T-helper 1 cell treated with Interleukin-12 subunit alpha and Interleukin-12 subunit beta and Interleukin-4 antibody, amounts not matched to agents 30 ng/mL and 1 ng/mL, for 36 hours (primary cell): ENCODE data around the gene PIM1. TPM values are rescaled to one million over a fixed set of nuclear protein-coding genes. Genes with fewer than 3 reads are reported as not detected.
"Not testable (repeated sequence)": the region's sequence is repeated elsewhere in the genome, so short reads cannot be mapped to it uniquely, and the experiment has no call there.

Source experiments
- intact Hi-C: fragments of 100-400 bp; cut with micrococcal nuclease; formaldehyde crosslinking; loops from one replicate; pipeline ENCODE4 v1.15.1; 2024
- total RNA-seq: library from RNA; stranded (reverse); gene quantifications from 2 replicates; pipeline ENCODE4 v1.2.3, GENCODE V29; 2022

PIM1 gene
- total RNA-seq, 1 donor from 2014 or later: 635 TPM

- intact Hi-C loops: not testable (repeated sequence)
Observed at GRCh38 chr6:37185949-37186720, 16.2 kb downstream of the PIM1 start.

GRCh38 chr6:37187321-37188022, 17.5 kb downstream of the PIM1 start:
- intact Hi-C loops: no loop called here

- intact Hi-C loops: no loop called here
Observed at GRCh38 chr6:37188962-37189510, 19.1 kb downstream of the PIM1 start.

- intact Hi-C loops: no loop called here
Observed at GRCh38 chr6:37190159-37190535, 20.2 kb downstream of the PIM1 start.

- intact Hi-C loops: no loop called here
Observed at GRCh38 chr6:37192666-37193065, 22.7 kb downstream of the PIM1 start.

- intact Hi-C loops: loop anchor here (2.0 kb wide), 1 partner anchor 14 kb away; no protein-coding TSS in a partner anchor
Observed at GRCh38 chr6:37194886-37195285, 24.9 kb downstream of the PIM1 start.

GRCh38 chr6:37196451-37196850, 26.5 kb downstream of the PIM1 start:
- intact Hi-C loops: not testable (repeated sequence)

- intact Hi-C loops: no loop called here
Observed at GRCh38 chr6:37200085-37200484, 30.1 kb downstream of the PIM1 start.

GRCh38 chr6:37201726-37202125, 31.8 kb downstream of the PIM1 start:
- intact Hi-C loops: no loop called here

GRCh38 chr6:37202788-37203491, 33.0 kb downstream of the PIM1 start:
- intact Hi-C loops: no loop called here

GRCh38 chr6:37204014-37204751, 34.2 kb downstream of the PIM1 start:
- intact Hi-C loops: no loop called here

GRCh38 chr6:37205175-37205996, 35.4 kb downstream of the PIM1 start:
- intact Hi-C loops: no loop called here

- intact Hi-C loops: no loop called here
Observed at GRCh38 chr6:37205997-37206340, 36.0 kb downstream of the PIM1 start.

- intact Hi-C loops: no loop called here
Observed at GRCh38 chr6:37206622-37207021, 36.7 kb downstream of the PIM1 start.

GRCh38 chr6:37207903-37208456, 38.0 kb downstream of the PIM1 start:
- intact Hi-C loops: loop anchor here (1.0 to 2.0 kb wide), 5 partner anchors 13 to 296 kb away; no protein-coding TSS in a partner anchor

- intact Hi-C loops: loop anchor here (1.0 to 2.0 kb wide), 5 partner anchors 14 to 296 kb away; no protein-coding TSS in a partner anchor
Observed at GRCh38 chr6:37208793-37209192, 38.8 kb downstream of the PIM1 start.

GRCh38 chr6:37209461-37210205, 39.7 kb downstream of the PIM1 start:
- intact Hi-C loops: loop anchor here (1.0 to 2.0 kb wide), 8 partner anchors 15 to 443 kb away; partner anchors contain the start of gene C6orf89

GRCh38 chr6:37210313-37210968, 40.5 kb downstream of the PIM1 start:
- intact Hi-C loops: loop anchor here (1.0 kb wide), 6 partner anchors 38 to 444 kb away; partner anchors contain the start of gene C6orf89
